Tibial nerve (tissue), 4 donors: ENCODE results near the gene TMEM95.

Experiments
- EP300 ChIP-seq, 2 donors: sonication (generic); formaldehyde crosslinking; IDR thresholded peaks; one replicate each; pipeline ENCODE4 v1.6.1; 2017; ENCODE audit warnings: antibody characterized with exemption in 2 of 2, mild to moderate bottlenecking in 1 of 2
- POLR2A ChIP-seq, 2 donors: fragments of 450-650 bp; IDR thresholded peaks; one replicate each; pipeline ENCODE4 v1.6.1; 2017; ENCODE audit warnings: antibody characterized with exemption in 2 of 2, mild to moderate bottlenecking in 2 of 2, moderate library complexity in 2 of 2
- TF ChIP-seq, protein P1 (sequence below), 5 experiments: fragments of 200-600 bp in 3 of 5; fragments of 450-650 bp in 2 of 5; sonication (generic) in 3 of 5; IDR thresholded peaks; one replicate each; pipeline ENCODE4 v1.5.1; 2016 to 2019; ENCODE audit warnings: antibody characterized with exemption in 5 of 5, mild to moderate bottlenecking in 3 of 5, moderate library complexity in 2 of 5

DNA sequence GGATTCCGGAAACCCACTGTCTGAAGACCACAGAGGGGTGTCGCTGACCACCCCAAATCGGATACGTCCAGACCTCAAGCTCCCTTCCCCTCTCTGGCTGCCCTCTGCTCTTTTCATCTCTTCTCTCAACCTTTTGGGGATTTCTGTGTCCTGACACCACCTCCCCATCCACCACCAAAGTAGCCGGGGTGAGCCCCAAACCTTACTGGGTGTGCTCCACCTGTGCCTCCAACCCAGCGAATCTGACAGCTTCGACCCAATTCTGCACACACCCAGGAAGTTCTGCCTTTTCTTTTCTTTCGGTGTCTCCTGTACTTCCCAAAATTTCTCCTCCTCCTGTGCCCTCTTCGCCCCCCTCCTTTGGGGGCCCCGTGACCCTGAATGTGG lies 2.5 kb upstream of the TMEM95 start:
- TF ChIP-seq, protein P1, sequence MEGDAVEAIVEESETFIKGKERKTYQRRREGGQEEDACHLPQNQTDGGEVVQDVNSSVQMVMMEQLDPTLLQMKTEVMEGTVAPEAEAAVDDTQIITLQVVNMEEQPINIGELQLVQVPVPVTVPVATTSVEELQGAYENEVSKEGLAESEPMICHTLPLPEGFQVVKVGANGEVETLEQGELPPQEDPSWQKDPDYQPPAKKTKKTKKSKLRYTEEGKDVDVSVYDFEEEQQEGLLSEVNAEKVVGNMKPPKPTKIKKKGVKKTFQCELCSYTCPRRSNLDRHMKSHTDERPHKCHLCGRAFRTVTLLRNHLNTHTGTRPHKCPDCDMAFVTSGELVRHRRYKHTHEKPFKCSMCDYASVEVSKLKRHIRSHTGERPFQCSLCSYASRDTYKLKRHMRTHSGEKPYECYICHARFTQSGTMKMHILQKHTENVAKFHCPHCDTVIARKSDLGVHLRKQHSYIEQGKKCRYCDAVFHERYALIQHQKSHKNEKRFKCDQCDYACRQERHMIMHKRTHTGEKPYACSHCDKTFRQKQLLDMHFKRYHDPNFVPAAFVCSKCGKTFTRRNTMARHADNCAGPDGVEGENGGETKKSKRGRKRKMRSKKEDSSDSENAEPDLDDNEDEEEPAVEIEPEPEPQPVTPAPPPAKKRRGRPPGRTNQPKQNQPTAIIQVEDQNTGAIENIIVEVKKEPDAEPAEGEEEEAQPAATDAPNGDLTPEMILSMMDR (IDR thresholded peaks at IDR 0.05), result peak in 2 of 5 experiments; percentile 27 to 41
- TF ChIP-seq POLR2A (IDR thresholded peaks at IDR 0.05) (no peak), EP300 (IDR thresholded peaks at IDR 0.05) (no peak)
